SK-N-SH (cell line): ENCODE measurements around the gene DLG2. TPM values are rescaled to one million over a fixed set of nuclear protein-coding genes. Genes with fewer than 3 reads are reported as not detected.

ENCODE experiments used
- CTCF ChIA-PET: fragments of 300-600, 350-600 bp; formaldehyde crosslinking; extraction: SDS; loops from one replicate; lab custom pipeline; 2021; lab: Yijun Ruan, JAX
- POLR2A ChIA-PET: fragments of 350-600 bp; sonication (Branson Sonifier 250); formaldehyde crosslinking; extraction: SDS; loops from one replicate; lab custom pipeline; 2020; ENCODE audit warnings: antibody characterized with exemption, inconsistent platforms; lab: Yijun Ruan, JAX
- DNase-seq: peaks from one replicate; pipeline ENCODE4 v3.0.0; 2012
- H2AFZ ChIP-seq: fragments of 200-600 bp; sonication (generic); 2 replicates; pipeline ENCODE4 v1.8.1; 2016; ENCODE audit warnings: antibody characterized with exemption, mild to moderate bottlenecking, low read depth
- H3F3A ChIP-seq: fragments of 200-600 bp; sonication (generic); replicated peaks from 2 replicates; pipeline ENCODE3; 2016; ENCODE audit warnings: antibody characterized with exemption, mild to moderate bottlenecking; ENCODE audit not compliant: insufficient read depth
- H3K27ac ChIP-seq, 2 experiments: fragments of 200-500 bp in 1 of 2; fragments of 200-600 bp in 1 of 2; sonication (Bioruptor generic) in 1 of 2; sonication (generic), shearing (Covaris generic) in 1 of 2; 2 replicates each; pipeline versions ENCODE4 v1.5.1 to v1.6.1; 2014 to 2016; ENCODE audit warnings: low read depth in 2 of 2, inconsistent platforms in 1 of 2, low read length in 1 of 2, mild to moderate bottlenecking in 1 of 2, mixed read lengths in 1 of 2
- H3K27me3 ChIP-seq: fragments of 200-600 bp; sonication (generic), shearing (Covaris generic); 2 replicates; pipeline ENCODE4 v1.6.1; 2016; ENCODE audit warnings: mixed run types; ENCODE audit not compliant: insufficient read depth
- H3K36me3 ChIP-seq, 2 experiments: fragments of 200-500 bp in 1 of 2; fragments of 200-600 bp in 1 of 2; sonication (Bioruptor generic) in 1 of 2; sonication (generic) in 1 of 2; replicated peaks in 1 of 2; 2 replicates each; pipeline versions ENCODE3 to v1.5.1; 2014 to 2016; ENCODE audit warnings: low read length in 1 of 2, mild to moderate bottlenecking in 1 of 2; ENCODE audit not compliant: insufficient read depth in 2 of 2, control insufficient read depth in 1 of 2
- H3K4me1 ChIP-seq, 2 experiments: fragments of 200-500 bp in 1 of 2; fragments of 200-600 bp in 1 of 2; sonication (Bioruptor generic) in 1 of 2; sonication (generic), shearing (Covaris generic) in 1 of 2; 2 replicates each; pipeline versions ENCODE4 v1.5.1 to v1.6.1; 2014 to 2016; ENCODE audit warnings: low read depth in 1 of 2, low read length in 1 of 2, mixed run types in 1 of 2; ENCODE audit not compliant: insufficient read depth in 2 of 2, control insufficient read depth in 1 of 2
- H3K4me2 ChIP-seq: fragments of 200-600 bp; sonication (generic), shearing (Covaris generic); 2 replicates; pipeline ENCODE4 v1.6.1; 2017; ENCODE audit warnings: mixed run types
- H3K4me3 ChIP-seq, 2 experiments: fragments of 200-500 bp in 1 of 2; fragments of 200-600 bp in 1 of 2; sonication (Bioruptor generic) in 1 of 2; sonication (generic), shearing (Covaris generic) in 1 of 2; 2 replicates each; pipeline versions ENCODE4 v1.5.1 to v1.8.1; 2014 to 2016; ENCODE audit warnings: low read depth in 2 of 2, inconsistent platforms in 1 of 2, low read length in 1 of 2, mild to moderate bottlenecking in 1 of 2, mixed read lengths in 1 of 2, moderate library complexity in 1 of 2
- H3K79me2 ChIP-seq: fragments of 200-600 bp; sonication (generic); 2 replicates; pipeline ENCODE4 v1.8.1; 2017; ENCODE audit warnings: mild to moderate bottlenecking; ENCODE audit not compliant: insufficient read depth
- H3K9ac ChIP-seq: fragments of 200-600 bp; sonication (generic); 2 replicates; pipeline ENCODE4 v1.6.1; 2017; ENCODE audit warnings: mixed run types
- H3K9me2 ChIP-seq: fragments of 200-600 bp; sonication (generic); 2 replicates; pipeline ENCODE4 v1.6.1; 2017; ENCODE audit warnings: mixed run types
- H3K9me3 ChIP-seq: fragments of 200-600 bp; sonication (generic); 2 replicates; pipeline ENCODE4 v1.6.1; 2017; ENCODE audit warnings: mixed run types, mild to moderate bottlenecking, moderate library complexity
- H4K20me1 ChIP-seq: fragments of 200-600 bp; sonication (generic); 2 replicates; pipeline ENCODE4 v1.6.1; 2017; ENCODE audit warnings: mild to moderate bottlenecking, mixed run types; ENCODE audit not compliant: insufficient read depth
- CHD2 ChIP-seq: fragments of 150-350 bp; IDR thresholded peaks from 2 replicates; pipeline ENCODE4 v1.6.1; 2018; ENCODE audit warnings: low read length; ENCODE audit not compliant: partially characterized antibody
- CTCF ChIP-seq: fragments of 200-600 bp; sonication (generic); IDR thresholded peaks from 2 replicates; pipeline ENCODE4 v1.6.1; 2017; ENCODE audit warnings: antibody characterized with exemption, mild to moderate bottlenecking, moderate library complexity
- EZH2phosphoT487 ChIP-seq: fragments of 200-600 bp; sonication (generic); IDR thresholded peaks from 2 replicates; pipeline ENCODE4 v1.6.1; 2017; ENCODE audit warnings: low read depth, mixed run types, mild to moderate bottlenecking, antibody characterized with exemption, moderate library complexity, borderline replicate concordance
- GABPA ChIP-seq: IDR thresholded peaks from 2 replicates; pipeline ENCODE4 v1.4.0; 2012; ENCODE audit warnings: low read depth, mild to moderate bottlenecking
- IRF3 ChIP-seq: fragments of 150-350 bp; IDR thresholded peaks from 2 replicates; pipeline ENCODE4 v1.6.1; 2016; ENCODE audit warnings: mild to moderate bottlenecking, low read depth, low read length
- MAX ChIP-seq: IDR thresholded peaks from 2 replicates; pipeline ENCODE4 v1.4.0; 2012; ENCODE audit warnings: low read depth
- MEF2A ChIP-seq: IDR thresholded peaks from 2 replicates; pipeline ENCODE4 v1.4.0; 2012; ENCODE audit warnings: low read depth, borderline replicate concordance
- MXI1 ChIP-seq: IDR thresholded peaks from 2 replicates; pipeline ENCODE4 v1.6.1; 2012; ENCODE audit warnings: mild to moderate bottlenecking, low read depth, low read length, improper control_type of control experiment
- NFIC ChIP-seq: IDR thresholded peaks from 2 replicates; pipeline ENCODE4 v1.4.0; 2012; ENCODE audit warnings: borderline replicate concordance
- PBX3 ChIP-seq: IDR thresholded peaks from 2 replicates; pipeline ENCODE4; 2012
- RAD21 ChIP-seq: IDR thresholded peaks from 2 replicates; pipeline ENCODE4 v1.6.1; 2012; ENCODE audit warnings: mild to moderate bottlenecking, low read length
- RCOR1 ChIP-seq: fragments of 150-350 bp; IDR thresholded peaks from 2 replicates; pipeline ENCODE4 v1.6.1; 2017; ENCODE audit warnings: antibody characterized with exemption, low read length
- REST ChIP-seq: IDR thresholded peaks from 2 replicates; pipeline ENCODE4 v1.6.1; 2012; ENCODE audit warnings: mild to moderate bottlenecking, low read depth, low read length, moderate library complexity
- TCF12 ChIP-seq: IDR thresholded peaks from 2 replicates; pipeline ENCODE4 v1.4.0; 2012
- USF1 ChIP-seq: IDR thresholded peaks from 2 replicates; pipeline ENCODE4 v1.4.0; 2012; ENCODE audit warnings: low read depth, borderline replicate concordance
- ZBTB33 ChIP-seq: IDR thresholded peaks from 2 replicates; pipeline ENCODE4 v1.4.0; 2012; ENCODE audit warnings: low read depth, borderline replicate concordance
- WGBS: methylation state at CpG from one replicate; pipeline ENCODE4 v1.1.6; 2017; ENCODE audit warnings: low lambda C conversion rate; 5-methylcytosine and 5-hydroxymethylcytosine counted together
- polyA plus RNA-seq, 3 experiments: library from polyadenylated mRNA; depleted of rRNA; stranded (reverse); fragments of >200 nt; gene quantifications; 2 replicates each; pipeline ENCODE4 v1.2.3, GENCODE V29; 2012

Gene DLG2
- polyA plus RNA-seq, 1 of the 3 experiments (the other 2 are of a cell fraction) = 0.21 TPM

GRCh38 chr11:85307366-85307765 lies 319.8 kb downstream of the DLG2 start (continued):
- TF ChIP-seq CTCF = no peak
- no peak for TF ChIP-seq CHD2

- Histone ChIP-seq H3K9me3 (no peaks in the 10 kb centered on the region), H4K20me1 (no peaks in the 10 kb centered on the region), H3F3A (no peaks in the 10 kb centered on the region), H3K27ac (no peak overlapping the region), H3K9ac (no peak overlapping the region), H3K4me2 (no peak overlapping the region), H3K27me3 (no peaks in the 10 kb centered on the region; the same call in 1 of the 2 replicates), H3K4me3 (no peak overlapping the region), H3K36me3 (no peaks in the 10 kb centered on the region), H3K79me2 (no peaks in the 10 kb centered on the region), H3K4me1 (no peaks in the 10 kb centered on the region), H2AFZ (no peak overlapping the region), H3K9me2 (no peaks in the 10 kb centered on the region)
- WGBS = 13% methylated on average over 1 of the region's 1 CpG
- CTCF ChIA-PET = no interaction called here
- POLR2A ChIA-PET = no interaction called here
- no peak for DNase-seq
- TF ChIP-seq CTCF = no peak
- TF ChIP-seq PBX3 = no peak
- TF ChIP-seq MXI1 = no peak
- no peak for TF ChIP-seq RAD21
- no peak for TF ChIP-seq REST
- no peak for TF ChIP-seq USF1
- TF ChIP-seq IRF3 = no peak
- no peak for TF ChIP-seq NFIC
- TF ChIP-seq GABPA = no peak
- TF ChIP-seq TCF12 = no peak
- TF ChIP-seq EZH2phosphoT487 = no peak
- TF ChIP-seq ZBTB33 = no peak
- TF ChIP-seq MAX = no peak
- TF ChIP-seq RCOR1 = no peak
- no peak for TF ChIP-seq MEF2A
Measured at GRCh38 chr11:85301895-85302678, 325.1 kb downstream of the DLG2 start.
